PFSK-1 (cell line): ENCODE results near the gene CC2D2A.

ENCODE experiments used
- FOXP2 ChIP-seq: optimal IDR thresholded peaks from 2 replicates; pipeline ENCODE3; 2011; ENCODE audit warnings: borderline replicate concordance, control low read depth, inconsistent platforms; ENCODE audit not compliant: insufficient read depth; ENCODE audit errors: extremely low read length, extremely low read depth
- POLR2AphosphoS5 ChIP-seq: IDR thresholded peaks from 2 replicates; pipeline ENCODE4 v1.6.1; 2012; ENCODE audit warnings: low read depth, mild to moderate bottlenecking, control low read depth, low read length, moderate library complexity
- SIN3A ChIP-seq: IDR thresholded peaks from 2 replicates; pipeline ENCODE4 v1.6.1; 2012; ENCODE audit warnings: mild to moderate bottlenecking, low read length, moderate library complexity, borderline replicate concordance; ENCODE audit not compliant: insufficient read depth
- TAF1 ChIP-seq: IDR thresholded peaks from 2 replicates; pipeline ENCODE4 v1.6.1; 2012; ENCODE audit warnings: low read length, control low read depth, borderline replicate concordance; ENCODE audit not compliant: insufficient read depth
- TF ChIP-seq, protein P1 (sequence below), 2 experiments: IDR thresholded peaks; 2 replicates each; pipeline versions ENCODE4 v1.6.1 to v1.8.0; 2011 to 2012; ENCODE audit warnings: low read depth in 2 of 2, low read length in 2 of 2, control low read depth in 1 of 2, inconsistent platforms in 1 of 2, mild to moderate bottlenecking in 1 of 2, moderate library complexity in 1 of 2; ENCODE audit not compliant: insufficient read depth in 1 of 2

The CC2D2A gene

DNA sequence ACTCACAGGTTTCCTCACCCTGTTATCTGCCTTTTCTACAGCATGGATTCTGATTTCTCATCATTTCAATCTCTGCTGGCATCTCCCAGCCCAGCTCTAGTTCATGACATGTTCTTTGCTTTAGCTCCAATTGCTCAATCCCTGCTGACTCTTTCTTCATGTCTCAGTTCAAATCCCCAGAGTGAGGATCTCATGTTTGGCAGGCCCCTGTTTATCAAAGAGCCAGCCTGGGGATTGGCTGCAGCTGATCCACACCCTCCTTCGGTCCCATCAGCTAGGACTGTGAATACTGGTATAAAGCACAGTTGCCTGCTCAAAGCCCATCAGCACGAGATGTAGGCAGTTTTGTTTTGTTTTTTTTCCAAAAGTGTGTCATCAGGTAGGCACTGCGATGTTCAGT is 14.4 kb upstream of the CC2D2A start:
- TF ChIP-seq SIN3A (no peak), FOXP2 (no peak), TAF1 (no peak), POLR2AphosphoS5 (no peak)
- TF ChIP-seq, protein P1, sequence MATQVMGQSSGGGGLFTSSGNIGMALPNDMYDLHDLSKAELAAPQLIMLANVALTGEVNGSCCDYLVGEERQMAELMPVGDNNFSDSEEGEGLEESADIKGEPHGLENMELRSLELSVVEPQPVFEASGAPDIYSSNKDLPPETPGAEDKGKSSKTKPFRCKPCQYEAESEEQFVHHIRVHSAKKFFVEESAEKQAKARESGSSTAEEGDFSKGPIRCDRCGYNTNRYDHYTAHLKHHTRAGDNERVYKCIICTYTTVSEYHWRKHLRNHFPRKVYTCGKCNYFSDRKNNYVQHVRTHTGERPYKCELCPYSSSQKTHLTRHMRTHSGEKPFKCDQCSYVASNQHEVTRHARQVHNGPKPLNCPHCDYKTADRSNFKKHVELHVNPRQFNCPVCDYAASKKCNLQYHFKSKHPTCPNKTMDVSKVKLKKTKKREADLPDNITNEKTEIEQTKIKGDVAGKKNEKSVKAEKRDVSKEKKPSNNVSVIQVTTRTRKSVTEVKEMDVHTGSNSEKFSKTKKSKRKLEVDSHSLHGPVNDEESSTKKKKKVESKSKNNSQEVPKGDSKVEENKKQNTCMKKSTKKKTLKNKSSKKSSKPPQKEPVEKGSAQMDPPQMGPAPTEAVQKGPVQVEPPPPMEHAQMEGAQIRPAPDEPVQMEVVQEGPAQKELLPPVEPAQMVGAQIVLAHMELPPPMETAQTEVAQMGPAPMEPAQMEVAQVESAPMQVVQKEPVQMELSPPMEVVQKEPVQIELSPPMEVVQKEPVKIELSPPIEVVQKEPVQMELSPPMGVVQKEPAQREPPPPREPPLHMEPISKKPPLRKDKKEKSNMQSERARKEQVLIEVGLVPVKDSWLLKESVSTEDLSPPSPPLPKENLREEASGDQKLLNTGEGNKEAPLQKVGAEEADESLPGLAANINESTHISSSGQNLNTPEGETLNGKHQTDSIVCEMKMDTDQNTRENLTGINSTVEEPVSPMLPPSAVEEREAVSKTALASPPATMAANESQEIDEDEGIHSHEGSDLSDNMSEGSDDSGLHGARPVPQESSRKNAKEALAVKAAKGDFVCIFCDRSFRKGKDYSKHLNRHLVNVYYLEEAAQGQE (IDR thresholded peaks at IDR 0.05; ENCODE audit: insufficient read depth in 1 of 2, low read depth in 2 of 2, low read length in 2 of 2), result no peak

DNA sequence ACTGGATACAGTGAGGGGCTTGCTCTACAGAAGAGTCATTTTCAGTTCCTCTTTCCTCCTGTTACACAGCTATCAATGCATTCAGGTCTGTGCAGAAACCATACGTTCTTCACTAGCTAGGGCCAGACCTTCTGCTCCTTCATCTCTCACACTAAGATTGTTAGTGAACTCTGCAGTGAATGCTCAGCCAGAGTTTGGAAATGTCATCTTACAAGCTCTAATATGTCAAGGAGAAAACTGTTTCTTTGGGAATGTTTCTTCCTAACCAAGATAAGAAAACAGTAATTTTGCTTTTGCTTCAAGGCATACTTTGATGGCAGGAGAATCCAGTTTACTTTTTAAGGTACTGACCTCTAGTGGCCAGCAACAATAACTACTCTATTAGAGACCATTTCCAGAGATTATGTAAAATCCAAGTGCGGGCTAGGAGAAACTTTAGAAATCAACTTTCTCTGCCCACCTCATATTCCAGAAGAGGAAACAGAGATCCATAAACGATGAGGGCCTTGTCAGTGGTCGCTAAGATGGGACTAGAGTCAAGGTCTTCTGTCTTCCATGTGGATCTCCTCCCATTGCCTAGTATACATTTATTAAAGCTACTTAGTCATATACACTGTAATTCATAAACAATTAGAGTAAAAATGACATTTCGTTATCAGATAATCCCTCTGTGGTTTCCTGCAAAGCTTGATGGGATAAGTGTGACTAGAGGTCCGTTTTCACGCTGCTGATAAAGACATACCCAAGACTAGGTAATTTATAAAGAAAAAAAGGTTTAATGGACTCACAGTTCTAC is 12.1 kb upstream of the CC2D2A start:
- TF ChIP-seq FOXP2 (no peak), SIN3A (no peak), POLR2AphosphoS5 (no peak), TAF1 (no peak)
- TF ChIP-seq, protein P1 (IDR thresholded peaks at IDR 0.05; ENCODE audit: insufficient read depth in 1 of 2, low read depth in 2 of 2, low read length in 2 of 2), result no peak

- TF ChIP-seq, protein P1 (IDR thresholded peaks at IDR 0.05; ENCODE audit: insufficient read depth in 1 of 2, low read depth in 2 of 2, low read length in 2 of 2), result no peak
- TF ChIP-seq TAF1 (no peak), POLR2AphosphoS5 (no peak), FOXP2 (no peak), SIN3A (no peak)
These were observed 11.1 kb upstream of the CC2D2A start for GRCh38 chr4:15458616-15459015.

DNA sequence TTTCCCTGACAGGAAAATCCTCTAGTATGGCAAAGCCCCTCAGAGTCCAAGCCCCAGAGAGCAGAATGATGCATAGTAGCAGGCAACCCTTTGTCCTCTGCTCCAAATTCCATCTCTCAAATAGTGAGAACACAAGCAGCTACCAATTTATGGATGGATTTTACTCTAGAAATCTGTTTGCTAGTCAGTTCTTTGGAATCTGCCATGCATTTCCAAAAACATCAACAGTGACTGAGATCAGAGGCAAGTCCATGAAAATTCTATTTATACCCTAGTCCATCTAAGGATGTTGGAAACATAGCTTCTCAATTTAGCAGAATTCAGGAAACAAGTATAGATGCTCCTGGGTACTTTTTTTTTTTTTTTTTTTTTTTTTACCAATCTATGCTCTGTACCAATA is 10.0 kb upstream of the CC2D2A start:
- TF ChIP-seq SIN3A, result no peak
- no peak for TF ChIP-seq TAF1
- TF ChIP-seq FOXP2, result no peak

- TF ChIP-seq POLR2AphosphoS5 (no peak), FOXP2 (no peak), TAF1 (no peak), SIN3A (no peak)
- TF ChIP-seq, protein P1 (IDR thresholded peaks at IDR 0.05; ENCODE audit: insufficient read depth in 1 of 2, low read depth in 2 of 2, low read length in 2 of 2), result no peak
These were observed 3.1 kb upstream of the CC2D2A start for GRCh38 chr4:15466596-15466995.
